ENCODE measurements around the gene ADAR. TPM values are rescaled to one million over a fixed set of nuclear protein-coding genes. Genes with fewer than 3 reads are reported as not detected.

Gene ADAR
- total RNA-seq, 1 donor from 2014 or later = 128 TPM

- Histone ChIP-seq H3K27ac (no peak overlapping the region), H4K20me1 (ENCODE audit: low read depth) (peaks cover 55% of the 10 kb centered on the region), H3K9me3 (ENCODE audit: low read depth) (no peaks in the 10 kb centered on the region), H3K79me2 (ENCODE audit: low read depth) (peaks cover 54% of the 10 kb centered on the region), H2AFZ (replicated peaks) (no peak overlapping the region), H3K4me3 (no peak overlapping the region), H3K4me1 (no peaks in the 10 kb centered on the region), H3K4me2 (no peak overlapping the region), H3F3A (ENCODE audit: low read depth) (no peaks in the 10 kb centered on the region), H3K36me3 (no peaks in the 10 kb centered on the region), H3K9ac (no peak overlapping the region), H3K27me3 (no peaks in the 10 kb centered on the region)
- Mint-ChIP-seq H3K27me3 (ENCODE audit: insufficient read depth, low read depth) (peaks cover 6% of the 10 kb centered on the region), H3K27ac (no peak overlapping the region), H3K9me3 (no peaks in the 10 kb centered on the region), H3K4me3 (no peak overlapping the region), H3K36me3 (peaks cover 43% of the 10 kb centered on the region), H3K4me1 (peaks cover 3% of the 10 kb centered on the region)
- TF ChIP-seq EZH2phosphoT487 (IDR thresholded peaks at IDR 0.05) (no peak), CTCF (IDR thresholded peaks at IDR 0.05) (no peak), EZH2 (IDR thresholded peaks at IDR 0.05) (no peak)
- DNase-seq (ENCODE audit: low spot score) = no peak
Observed at GRCh38 chr1:154598871-154599635, 8.9 kb downstream of the ADAR start.

GRCh38 chr1:154595621-154596020, 12.4 kb downstream of the ADAR start:
- H3K36me3 Mint-ChIP-seq = peaks cover 38% of the 10 kb centered on the region
- DNase-seq (ENCODE audit: low spot score) = no peak
- Histone ChIP-seq H3F3A (ENCODE audit: low read depth) (no peaks in the 10 kb centered on the region), H3K4me2 (no peak overlapping the region), H3K9me3 (ENCODE audit: low read depth) (no peaks in the 10 kb centered on the region), H3K4me3 (no peak overlapping the region), H3K79me2 (ENCODE audit: low read depth) (peaks cover 19% of the 10 kb centered on the region), H3K27me3 (no peaks in the 10 kb centered on the region), H3K27ac (no peak overlapping the region), H3K36me3 (no peaks in the 10 kb centered on the region), H3K4me1 (no peaks in the 10 kb centered on the region), H3K9ac (no peak overlapping the region), H2AFZ (replicated peaks) (no peak overlapping the region), H4K20me1 (ENCODE audit: low read depth) (peaks cover 22% of the 10 kb centered on the region)
- H3K4me1 Mint-ChIP-seq = no peaks in the 10 kb centered on the region
- H3K4me3 Mint-ChIP-seq = no peak overlapping the region
- H3K27me3 Mint-ChIP-seq (ENCODE audit: insufficient read depth, low read depth) = peaks cover under 1% of the 10 kb centered on the region
- no peak for TF ChIP-seq EZH2phosphoT487 (IDR thresholded peaks at IDR 0.05)
- no peak for TF ChIP-seq CTCF (IDR thresholded peaks at IDR 0.05)
- TF ChIP-seq EZH2 (IDR thresholded peaks at IDR 0.05) = no peak
- no peaks in the 10 kb centered on the region for H3K9me3 Mint-ChIP-seq
- H3K27ac Mint-ChIP-seq = no peak overlapping the region

GRCh38 chr1:154594811-154595210, 13.2 kb downstream of the ADAR start:
- H3K27me3 ChIP-seq = no peaks in the 10 kb centered on the region
- no peak overlapping the region for H2AFZ ChIP-seq (replicated peaks)
- no peaks in the 10 kb centered on the region for H3F3A ChIP-seq (ENCODE audit: low read depth)
- no peak overlapping the region for H3K4me2 ChIP-seq
- H4K20me1 ChIP-seq (ENCODE audit: low read depth) = peaks cover 14% of the 10 kb centered on the region
- Mint-ChIP-seq H3K9me3 (no peaks in the 10 kb centered on the region), H3K36me3 (peaks cover 39% of the 10 kb centered on the region), H3K4me1 (no peaks in the 10 kb centered on the region), H3K27ac (no peak overlapping the region), H3K4me3 (no peak overlapping the region), H3K27me3 (ENCODE audit: insufficient read depth, low read depth) (no peaks in the 10 kb centered on the region)
- H3K4me3 ChIP-seq = no peak overlapping the region
- no peak overlapping the region for H3K27ac ChIP-seq
- H3K36me3 ChIP-seq = no peaks in the 10 kb centered on the region
- H3K9me3 ChIP-seq (ENCODE audit: low read depth) = no peaks in the 10 kb centered on the region
- no peaks in the 10 kb centered on the region for H3K4me1 ChIP-seq
- no peak for DNase-seq (ENCODE audit: low spot score)
- peaks cover 11% of the 10 kb centered on the region for H3K79me2 ChIP-seq (ENCODE audit: low read depth)
- TF ChIP-seq CTCF (IDR thresholded peaks at IDR 0.05) (no peak), EZH2phosphoT487 (IDR thresholded peaks at IDR 0.05) (no peak), EZH2 (IDR thresholded peaks at IDR 0.05) (no peak)
- no peak overlapping the region for H3K9ac ChIP-seq
